GM19324 (cell line): ENCODE data around the gene CSPG4.
A peak's percentile ranks its signal among the peaks of the same experiment; 100 is the strongest.
"Not testable (repeated sequence)": the region's sequence is repeated elsewhere in the genome, so short reads cannot be mapped to it uniquely, and the experiment has no call there.

Experiments
- ATAC-seq: cut with Tn5 transposase; IDR thresholded peaks from one replicate; pipeline ENCODE4 v1.9.1; 2021; ENCODE audit warnings: mild to moderate bottlenecking, moderate library complexity; ENCODE audit not compliant: unreplicated experiment, low FRiP score

CSPG4 gene

DNA sequence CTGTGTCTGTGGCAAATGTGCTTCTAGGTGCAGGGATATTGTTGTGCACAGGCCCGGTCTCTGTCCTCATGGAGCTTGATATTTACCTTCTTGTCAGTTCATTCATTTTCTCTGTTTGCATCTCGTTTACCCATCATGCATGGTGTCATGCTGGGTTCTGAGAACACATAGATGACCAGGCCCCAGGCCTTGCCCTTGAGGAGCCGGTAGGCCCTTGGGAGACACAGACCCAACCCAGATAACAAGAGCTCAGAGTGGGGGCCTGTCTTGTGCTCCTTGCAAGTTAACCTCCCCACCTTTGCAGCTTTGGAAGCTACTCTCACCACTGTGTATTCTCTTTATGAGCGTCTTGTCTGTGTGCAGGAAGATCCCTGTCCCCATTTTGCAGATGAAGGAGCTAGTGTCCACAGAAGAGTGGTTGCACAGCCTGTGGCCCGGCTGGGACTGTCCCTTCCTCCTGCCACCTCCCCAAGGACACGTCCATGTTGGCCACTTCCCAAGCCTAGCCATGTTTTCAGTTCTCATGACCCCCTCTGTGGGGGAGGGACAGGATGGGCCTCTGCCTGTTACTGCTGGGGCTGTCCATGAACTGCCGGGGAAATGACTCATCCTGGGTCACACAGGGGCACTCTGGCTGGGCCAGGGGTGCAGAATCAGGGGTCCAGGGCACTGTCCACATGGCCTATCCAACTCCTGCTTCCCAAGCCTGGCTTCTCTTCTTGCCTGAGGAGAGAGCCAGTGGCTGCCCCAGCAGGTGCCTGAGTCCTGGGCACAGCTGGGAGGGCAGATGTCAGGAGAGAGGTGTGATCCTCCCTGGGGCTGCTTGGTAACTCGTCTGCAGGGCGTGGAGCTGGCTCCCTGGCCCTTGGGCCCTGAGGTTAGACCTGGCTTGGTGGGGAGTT, 61.5 kb downstream of the CSPG4 start:
- ATAC-seq, result no peak

DNA sequence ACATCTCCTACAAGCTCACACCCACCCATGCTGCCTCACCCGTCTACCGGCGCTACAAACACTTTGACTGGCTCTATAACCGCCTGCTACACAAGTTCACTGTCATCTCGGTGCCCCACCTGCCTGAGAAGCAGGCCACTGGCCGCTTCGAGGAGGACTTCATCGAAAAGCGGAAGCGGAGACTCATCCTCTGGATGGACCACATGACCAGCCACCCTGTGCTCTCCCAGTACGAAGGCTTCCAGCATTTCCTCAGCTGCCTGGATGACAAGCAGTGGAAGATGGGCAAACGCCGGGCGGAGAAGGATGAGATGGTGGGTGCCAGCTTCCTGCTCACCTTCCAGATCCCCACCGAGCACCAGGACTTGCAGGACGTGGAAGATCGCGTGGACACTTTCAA, 62.8 kb downstream of the CSPG4 start:
- no peak for ATAC-seq

DNA sequence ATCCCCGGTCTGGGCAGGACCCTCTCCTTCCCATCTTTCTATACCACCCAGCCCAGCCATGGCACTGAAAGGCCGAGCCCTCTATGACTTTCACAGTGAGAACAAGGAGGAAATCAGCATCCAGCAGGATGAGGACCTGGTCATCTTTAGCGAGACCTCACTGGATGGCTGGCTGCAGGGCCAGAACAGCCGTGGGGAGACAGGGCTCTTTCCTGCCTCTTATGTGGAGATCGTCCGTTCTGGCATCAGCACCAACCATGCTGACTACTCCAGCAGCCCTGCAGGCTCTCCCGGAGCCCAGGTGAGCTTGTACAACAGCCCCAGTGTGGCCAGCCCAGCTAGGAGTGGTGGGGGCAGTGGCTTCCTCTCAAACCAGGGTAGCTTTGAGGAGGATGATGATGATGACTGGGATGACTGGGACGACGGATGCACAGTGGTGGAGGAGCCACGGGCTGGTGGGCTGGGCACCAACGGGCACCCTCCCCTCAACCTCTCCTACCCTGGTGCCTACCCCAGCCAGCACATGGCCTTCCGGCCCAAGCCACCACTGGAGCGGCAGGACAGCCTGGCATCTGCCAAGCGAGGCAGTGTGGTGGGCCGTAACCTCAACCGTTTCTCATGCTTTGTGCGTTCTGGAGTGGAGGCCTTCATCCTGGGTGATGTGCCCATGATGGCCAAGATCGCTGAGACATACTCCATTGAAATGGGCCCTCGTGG, 63.4 kb downstream of the CSPG4 start:
- no peak for ATAC-seq

DNA sequence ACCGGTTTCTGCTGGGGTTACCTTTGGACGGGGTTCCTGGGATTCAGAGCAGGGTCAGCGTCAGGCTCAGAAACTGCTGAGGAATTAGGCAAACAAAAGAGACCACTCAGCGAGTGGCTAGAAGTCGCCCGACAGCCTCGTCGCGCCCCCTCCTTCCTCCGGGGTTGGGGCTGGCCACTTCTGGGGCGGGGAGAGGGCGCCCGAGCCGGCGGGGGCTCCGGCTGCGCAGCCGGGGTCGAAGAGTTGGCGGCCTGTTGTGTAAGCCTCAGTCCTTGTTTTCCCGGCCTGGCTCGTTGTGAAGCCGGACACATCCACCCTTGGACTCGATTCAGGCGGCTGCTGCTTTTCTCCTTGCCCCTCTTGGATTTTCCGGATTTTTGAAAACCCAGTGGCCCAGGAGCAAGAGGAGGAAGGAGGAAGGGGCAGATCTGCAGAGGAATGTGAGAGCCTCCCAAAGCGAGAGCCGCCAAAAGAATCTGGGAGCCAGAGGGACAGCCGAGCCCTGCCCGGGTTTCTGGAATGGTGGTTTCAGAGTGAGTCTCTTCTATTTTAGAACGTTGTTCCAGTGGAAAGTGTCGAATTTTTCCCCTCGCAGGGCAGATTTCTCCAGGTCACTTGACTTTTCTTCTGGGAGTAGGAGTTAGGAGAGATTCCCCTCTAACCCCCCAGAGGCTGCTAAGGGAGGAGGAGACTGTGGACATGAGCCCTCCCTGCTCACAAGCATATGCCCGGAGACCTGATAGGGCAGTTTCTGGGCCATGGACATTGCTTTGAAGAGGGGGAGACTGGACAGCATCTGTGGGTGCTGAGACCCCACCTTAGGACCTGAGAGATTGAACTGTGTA, 64.3 kb downstream of the CSPG4 start:
- ATAC-seq, result no peak

DNA sequence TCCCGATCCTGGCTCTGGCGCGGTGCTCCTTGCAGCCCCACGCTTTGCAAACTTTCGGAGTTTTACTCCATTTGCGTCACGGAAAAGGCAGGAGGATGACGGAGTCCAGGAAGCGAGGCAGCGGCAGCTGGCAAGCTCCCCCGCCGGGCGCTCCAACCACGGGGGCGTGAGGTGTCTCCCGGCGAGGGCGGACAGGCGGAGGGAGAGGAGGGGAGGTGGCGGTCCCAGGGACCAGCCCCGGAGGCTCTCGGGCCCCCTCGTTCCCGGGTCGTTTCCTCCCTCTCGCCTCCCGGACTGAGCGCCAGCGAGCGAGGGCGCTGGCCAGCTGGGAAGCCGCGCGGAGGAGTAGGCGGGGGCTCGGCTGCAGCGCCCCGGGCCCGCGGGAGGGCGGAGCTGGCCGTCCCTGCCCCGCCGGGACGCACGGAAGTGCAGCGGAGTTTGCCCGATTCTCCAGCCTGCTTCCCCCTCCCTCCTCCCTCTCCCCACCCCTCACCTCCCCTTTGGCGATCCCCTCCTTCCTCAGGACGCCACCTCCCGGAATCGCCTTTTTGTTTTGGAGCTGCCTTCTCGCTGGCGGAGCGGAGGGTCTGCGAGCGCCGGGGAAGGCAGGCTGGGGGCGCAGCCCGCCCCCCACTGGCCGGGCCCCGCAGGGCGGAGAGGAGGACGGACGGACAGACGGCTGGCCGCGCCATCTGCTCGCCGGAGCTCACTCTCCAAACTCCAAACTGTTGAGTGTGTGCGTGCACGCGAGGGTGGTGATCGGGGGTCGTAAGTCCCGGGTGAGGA, 65.1 kb downstream of the CSPG4 start, which contains the start of gene SNX33:
SNX33 (plus strand) TSS at position 543 of the 786 bp plus-strand sequence. CDS start 1,191 bp downstream, outside the sequence.
- ATAC-seq, result no peak

DNA sequence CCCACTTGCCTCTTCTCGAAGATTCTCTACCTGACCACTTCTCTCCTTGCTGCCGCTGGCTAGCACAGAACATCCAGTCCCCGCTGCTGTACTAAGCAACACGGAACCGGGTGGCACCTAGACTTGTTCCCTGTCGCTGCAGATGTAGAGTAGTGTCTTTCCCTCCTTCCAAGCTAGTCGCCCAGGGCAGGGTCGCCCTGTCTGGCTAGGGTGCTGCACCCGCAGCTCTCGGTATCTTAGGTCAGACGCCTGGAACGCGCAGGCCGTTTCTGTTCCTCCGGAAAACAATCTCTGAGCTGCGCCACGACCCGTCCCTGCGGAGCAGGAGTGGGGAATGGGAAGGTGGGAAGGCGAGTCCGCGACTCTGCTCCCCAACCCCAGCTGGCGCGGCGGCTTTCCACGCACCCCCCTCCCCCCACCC, 65.7 kb downstream of the CSPG4 start:
- ATAC-seq, result no peak

DNA sequence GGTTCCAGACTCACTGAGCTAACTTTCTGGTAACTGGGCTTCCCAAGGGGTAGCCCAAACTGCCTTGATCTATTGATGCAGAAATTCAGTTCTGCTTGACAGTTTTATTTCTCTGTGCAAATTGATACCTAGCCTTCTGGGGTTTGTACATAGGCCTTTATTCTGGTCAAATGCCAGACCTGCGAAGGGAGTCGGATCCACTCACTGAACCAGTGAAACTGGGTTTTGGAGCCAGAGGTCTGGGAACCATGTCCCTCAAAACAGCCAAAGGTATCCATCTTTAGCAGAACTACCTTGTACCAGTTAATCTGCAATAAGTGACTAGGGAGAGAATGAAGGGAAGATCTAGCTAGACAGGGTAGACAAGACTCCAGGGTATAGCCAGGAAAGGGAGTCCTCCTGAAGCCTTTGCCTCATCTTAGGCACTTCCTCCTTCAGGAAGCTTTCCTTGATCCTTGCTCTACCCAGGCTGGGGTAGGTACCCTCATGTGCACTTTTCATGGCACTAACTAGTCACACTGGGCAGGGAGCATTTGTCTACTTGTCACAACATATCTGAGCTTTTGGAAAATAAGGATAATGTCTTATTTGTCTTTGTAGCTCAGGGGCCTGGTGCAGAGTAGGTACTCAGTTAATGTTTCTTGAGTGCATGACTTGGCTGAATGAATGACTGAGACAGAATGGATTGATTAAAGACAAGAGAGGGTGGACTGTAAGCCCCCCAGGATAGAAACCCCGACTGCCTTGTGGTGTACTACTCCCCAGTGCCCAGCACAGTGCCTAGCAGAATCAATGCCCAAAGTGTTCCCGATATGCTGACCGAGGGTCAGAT, 66.3 kb downstream of the CSPG4 start:
- no peak for ATAC-seq

DNA sequence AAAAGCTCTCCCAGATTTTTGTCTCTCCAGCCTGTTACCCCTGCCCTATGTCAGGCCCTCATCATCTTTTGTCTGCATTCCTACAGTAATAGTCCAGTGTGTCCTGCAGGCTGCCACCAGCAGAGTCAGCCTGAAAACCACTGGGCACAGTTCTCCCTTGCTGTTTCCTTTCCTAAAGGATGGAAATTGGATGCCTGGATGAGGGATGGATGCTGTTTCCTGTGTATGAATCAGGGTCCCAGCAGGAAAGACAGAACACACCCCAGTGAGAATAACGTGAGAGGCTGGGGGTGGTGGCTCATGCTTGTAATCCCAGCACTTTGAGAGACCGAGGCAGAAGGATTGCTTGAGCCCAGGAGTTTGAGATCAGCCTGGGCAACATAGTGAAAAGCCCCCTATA, 68.3 kb downstream of the CSPG4 start:
- no peak for ATAC-seq

DNA sequence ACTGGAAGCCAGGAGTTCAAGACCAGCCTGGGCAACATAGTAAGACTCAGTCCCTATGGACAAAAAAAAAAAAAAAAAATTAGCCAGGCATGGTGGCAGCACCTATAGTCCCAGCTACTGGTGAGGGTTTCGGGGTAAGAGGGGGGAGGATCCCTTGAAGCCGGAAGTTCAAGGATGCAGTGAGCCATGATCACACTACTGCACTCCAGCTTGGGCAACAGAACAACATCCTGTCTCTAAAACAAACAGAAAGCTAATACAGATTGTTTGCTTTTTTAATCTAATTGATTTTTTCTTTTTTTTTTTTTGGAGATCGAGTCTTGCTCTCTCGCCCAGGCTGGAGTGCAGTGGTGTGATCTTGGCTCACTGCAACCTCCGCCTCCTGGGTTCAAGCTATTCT, 71.0 kb downstream of the CSPG4 start:
- no peak for ATAC-seq

DNA sequence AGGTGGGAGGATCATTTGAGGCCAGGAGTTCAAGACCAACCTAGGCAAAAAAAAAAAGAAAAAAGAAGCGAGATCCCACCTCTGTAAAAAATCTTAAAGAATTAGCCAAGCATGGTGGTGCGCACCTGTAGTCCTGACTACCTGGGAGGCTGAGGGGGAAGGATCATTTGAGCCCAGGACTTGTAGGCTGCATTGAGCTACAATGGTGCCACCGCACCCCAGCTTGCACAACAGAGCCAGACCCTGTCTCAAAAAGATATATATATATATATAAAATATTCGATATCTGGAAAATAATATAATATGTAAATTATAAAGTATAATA, 71.5 kb downstream of the CSPG4 start:
- no peak for ATAC-seq

DNA sequence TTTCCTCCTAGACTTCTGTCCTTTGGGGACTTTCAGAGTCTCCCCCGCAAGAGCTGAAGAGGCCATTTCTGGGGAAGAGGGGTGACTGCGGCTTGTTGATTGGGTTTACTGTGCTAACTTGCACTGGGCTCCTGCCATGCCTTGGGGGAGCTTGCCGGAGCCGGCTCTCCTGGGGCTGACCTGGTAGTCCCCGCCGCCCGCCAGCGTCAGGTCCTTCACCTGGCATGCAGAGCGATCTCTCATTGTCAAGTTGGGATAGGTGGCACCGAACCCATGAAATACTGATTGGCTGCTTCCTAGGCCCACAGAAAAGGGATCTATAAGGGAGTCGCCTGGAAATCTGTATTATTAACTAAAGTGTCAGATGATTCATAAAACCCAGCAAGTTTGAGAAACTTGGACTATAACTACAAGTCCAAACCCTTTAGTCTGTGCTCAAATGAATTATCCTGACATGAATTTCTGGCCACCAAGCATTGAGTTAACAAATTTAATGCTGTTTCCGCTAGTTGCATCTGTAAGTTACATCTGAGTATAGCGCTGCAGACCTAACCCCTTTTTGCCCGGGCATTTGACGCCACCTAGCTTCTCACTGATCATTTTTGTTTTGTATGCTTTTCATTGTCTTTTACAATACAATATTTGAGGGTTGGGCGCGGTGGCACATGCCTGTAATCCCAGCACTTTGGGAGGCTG, 72.0 kb downstream of the CSPG4 start:
- peak; percentile 33 for ATAC-seq

DNA sequence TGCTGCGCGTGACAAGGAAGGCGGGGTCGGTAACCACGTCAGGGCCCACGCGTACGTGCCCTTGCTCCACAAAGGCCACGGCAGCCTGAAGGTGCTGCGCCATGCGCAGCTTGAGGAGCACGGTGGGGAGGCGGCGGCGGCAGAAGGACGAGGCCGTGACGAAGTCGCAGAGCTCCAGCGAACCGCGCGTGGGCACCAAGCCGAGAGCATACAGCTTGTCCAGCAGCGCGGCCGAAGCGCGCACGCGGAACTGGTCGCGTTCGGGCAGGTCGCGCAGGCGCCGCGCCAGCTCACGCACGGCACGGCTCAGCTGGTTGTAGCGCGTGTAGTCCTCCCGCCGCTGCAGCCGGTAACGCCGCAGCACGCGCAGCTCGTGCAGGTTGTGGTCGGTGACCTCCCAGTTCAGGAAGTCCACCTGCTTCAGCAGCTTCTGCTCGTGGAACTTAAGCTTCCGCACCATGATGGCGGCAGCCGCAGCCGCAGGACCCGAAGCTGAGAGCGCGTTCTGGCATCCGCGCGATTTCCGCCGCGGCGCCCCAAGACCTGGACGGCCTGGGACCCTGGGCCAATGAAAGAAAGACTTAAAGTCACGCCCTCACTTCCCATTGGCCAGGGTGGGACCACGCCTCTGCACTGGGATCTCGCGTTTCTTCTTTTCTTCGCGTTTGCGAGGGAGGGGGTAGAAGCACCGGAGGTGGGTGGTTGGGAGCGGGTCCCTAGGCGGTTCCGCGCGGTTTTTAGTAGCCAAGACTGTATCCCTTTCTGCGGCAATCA, 72.8 kb downstream of the CSPG4 start, which contains the start of gene IMP3:
IMP3 (minus strand) TSS at position 516 of the 774 bp plus-strand sequence; CDS start at position 460, 56 bp downstream.
- peak; percentile 95 for ATAC-seq

DNA sequence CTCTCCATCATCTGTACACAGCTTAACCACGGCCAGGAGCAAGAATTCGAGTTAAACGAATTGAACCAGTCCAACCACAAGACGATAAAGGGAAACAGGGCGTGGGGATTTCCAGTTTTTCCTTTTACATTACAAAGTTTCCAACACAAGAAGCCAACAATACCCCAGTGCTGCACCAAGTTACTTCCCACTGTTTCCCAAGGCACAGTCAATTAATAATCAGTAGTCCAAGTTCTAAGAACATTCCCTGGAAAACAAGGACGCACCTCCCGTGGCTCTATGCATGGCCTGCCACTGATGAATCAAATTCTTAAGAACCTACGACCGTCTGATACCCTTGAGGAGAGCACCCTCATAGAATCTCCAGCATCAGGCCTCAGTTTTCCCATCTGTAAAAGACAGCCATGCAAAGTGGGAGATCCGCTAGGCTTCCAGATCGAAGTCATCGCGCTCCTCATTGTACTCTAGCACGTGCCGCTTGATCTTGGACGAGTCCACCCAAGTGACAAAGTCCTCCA, 73.4 kb downstream of the CSPG4 start:
- no peak for ATAC-seq

DNA sequence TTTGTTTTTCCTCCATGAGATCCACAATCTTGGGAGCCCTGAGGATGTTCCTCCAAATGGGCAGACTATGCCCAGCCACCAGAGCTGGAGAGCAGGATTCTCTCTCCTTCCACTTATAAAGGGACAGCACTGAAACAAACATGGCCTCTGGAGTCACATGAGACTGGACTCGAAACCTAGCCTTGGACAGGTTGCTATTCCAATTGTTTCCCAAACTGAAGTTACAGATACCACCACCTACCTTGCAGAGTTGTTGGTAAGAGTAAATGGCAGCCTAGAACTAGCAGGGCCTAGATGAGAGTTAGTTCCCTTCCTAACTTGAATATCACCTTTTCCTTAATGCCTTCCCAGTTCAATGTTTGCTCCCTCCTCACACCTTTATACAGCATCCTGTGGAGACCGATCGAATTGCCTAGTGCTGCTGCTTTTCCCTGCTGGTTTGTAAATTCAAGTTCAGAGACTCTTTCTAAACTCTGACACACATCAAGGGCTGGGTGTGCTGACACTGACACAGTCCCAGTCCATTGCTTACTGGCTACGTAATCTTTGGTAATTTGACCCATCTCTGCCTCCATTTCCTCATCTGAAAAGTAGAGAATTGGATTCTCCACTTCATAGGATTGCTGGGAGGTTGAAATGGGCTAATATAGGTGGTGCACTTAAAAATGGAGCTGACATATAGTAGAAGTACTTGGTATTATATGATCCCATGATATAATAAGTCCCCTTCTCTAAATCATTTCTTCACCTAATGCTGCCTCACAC, 75.2 kb downstream of the CSPG4 start:
- ATAC-seq, result no peak

DNA sequence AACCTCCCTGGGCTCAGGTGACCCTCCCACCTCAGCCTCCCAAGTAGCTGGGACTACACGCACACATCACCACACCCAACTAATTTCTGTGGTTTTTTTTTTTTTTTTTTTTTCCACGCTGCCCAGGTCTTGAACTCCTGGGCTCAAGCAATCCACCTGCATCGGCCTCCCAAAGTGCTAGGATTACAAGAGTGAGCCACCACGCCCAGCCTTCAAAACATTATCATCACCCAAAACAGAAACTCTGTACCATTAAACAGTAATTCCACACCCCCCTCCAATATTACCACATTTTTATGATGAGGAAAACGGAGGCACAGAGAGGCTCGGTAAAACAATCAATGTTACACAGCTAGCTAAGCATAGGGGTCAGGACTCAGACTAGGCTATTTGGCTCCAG, 76.6 kb downstream of the CSPG4 start:
- ATAC-seq, result no peak

DNA sequence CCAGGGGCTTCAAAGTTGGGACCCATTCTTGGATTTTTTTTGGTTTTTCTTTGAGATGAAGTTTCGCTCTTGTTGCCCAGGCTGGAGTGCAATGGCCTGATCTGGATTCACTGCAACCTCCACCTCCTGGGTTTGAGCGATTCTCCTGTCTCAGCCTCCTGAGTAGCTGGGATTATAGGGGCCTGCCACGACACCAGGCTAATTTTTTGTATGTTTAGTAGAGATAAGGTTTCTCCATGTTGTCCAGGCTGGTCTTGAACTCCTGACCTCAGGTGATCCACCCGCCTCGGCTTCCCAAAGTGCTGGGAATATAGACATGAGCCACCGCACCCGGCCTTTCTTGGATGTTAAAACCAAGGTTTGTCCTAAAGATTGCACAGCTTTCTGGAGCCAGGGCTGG, 78.7 kb downstream of the CSPG4 start:
- not testable (repeated sequence) for ATAC-seq

DNA sequence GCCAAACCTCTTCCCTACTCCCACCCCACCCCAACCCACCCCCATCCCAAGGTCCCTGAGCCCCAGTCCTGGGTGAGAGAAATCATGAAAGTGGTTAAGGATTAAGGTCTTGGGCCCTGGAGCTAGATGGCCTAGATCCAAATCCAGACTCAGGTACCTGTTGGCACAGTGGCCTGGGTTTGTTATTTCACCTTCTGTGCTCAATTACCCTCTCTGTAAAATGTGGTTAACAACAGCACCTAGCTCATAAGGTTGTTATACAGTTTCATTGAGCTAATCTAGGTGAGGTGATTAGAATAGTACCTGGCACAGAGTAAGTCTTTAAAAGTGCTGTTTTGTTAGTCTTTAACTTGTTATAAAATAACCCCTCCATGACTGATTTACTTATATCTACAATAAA, 80.7 kb downstream of the CSPG4 start:
- ATAC-seq, result no peak
